Memory B cell (primary cell): ENCODE data around the gene STXBP6.

ENCODE experiments used
- ATAC-seq: fragments of 150-1000 bp; cut with Tn5 transposase; 2 replicates; pipeline ENCODE4 v1.10.0; 2021; ENCODE audit warnings: low read depth, mild to moderate bottlenecking, moderate library complexity
- DNase-seq, 2 donors: peaks; one replicate each; pipeline ENCODE4 v3.0.0; 2022; ENCODE audit warnings: low spot score in 2 of 2
- H3K27ac Mint-ChIP-seq: one replicate; pipeline ENCODE4 v1.8.0; 2022; ENCODE audit warnings: mild to moderate bottlenecking, moderate library complexity, mixed read lengths
- H3K27me3 Mint-ChIP-seq: one replicate; pipeline ENCODE4 v1.8.0; 2022; ENCODE audit warnings: mixed read lengths
- H3K36me3 Mint-ChIP-seq: one replicate; pipeline ENCODE4 v1.8.0; 2022; ENCODE audit warnings: mild to moderate bottlenecking, mixed read lengths
- H3K4me1 Mint-ChIP-seq: one replicate; pipeline ENCODE4 v1.8.0; 2022; ENCODE audit warnings: mixed read lengths
- H3K4me3 Mint-ChIP-seq: one replicate; pipeline ENCODE4 v1.8.0; 2022; ENCODE audit warnings: mild to moderate bottlenecking, moderate library complexity, mixed read lengths
- H3K9me3 Mint-ChIP-seq: one replicate; pipeline ENCODE4 v1.8.0; 2022; ENCODE audit warnings: mixed read lengths

The STXBP6 gene

DNA sequence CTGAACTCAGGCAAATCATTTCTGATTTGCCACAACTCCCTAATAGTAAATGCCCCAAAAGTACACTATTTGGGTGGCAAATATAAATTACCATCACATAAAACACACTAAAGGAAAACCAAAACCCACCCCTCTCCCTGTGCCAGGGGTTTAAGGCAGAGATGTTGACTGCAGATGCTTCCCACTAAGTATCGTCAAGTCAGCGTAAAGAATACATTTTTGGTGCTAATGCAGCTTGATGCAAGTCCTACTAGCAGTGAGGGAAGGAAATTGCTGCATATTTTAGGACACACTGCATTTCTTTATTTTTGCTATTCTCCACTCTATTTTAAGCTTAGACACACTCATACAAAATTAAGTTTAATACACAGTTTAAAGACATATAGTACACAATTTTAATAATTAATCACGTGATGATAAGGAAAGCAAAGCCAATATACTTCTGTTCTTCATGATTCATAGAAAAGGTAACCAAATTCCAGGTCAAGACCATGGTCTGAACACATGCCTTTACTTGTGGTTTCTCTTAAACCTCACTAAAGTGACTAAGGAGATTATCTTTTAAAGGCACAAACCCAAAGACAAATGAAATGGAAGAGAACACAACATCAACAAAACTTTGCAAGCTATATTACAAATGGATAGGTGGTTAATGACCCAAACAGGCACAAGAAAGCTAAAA is 162.2 kb downstream of the STXBP6 start:
- peaks cover 8% of the 10 kb centered on the region for H3K27me3 Mint-ChIP-seq
- no peaks in the 10 kb centered on the region for H3K4me1 Mint-ChIP-seq
- H3K4me3 Mint-ChIP-seq, result no peak overlapping the region
- H3K36me3 Mint-ChIP-seq, result no peaks in the 10 kb centered on the region
- DNase-seq (no peak), ATAC-seq (no peak)
- peaks cover 8% of the 10 kb centered on the region for H3K9me3 Mint-ChIP-seq
- H3K27ac Mint-ChIP-seq, result no peak overlapping the region

DNA sequence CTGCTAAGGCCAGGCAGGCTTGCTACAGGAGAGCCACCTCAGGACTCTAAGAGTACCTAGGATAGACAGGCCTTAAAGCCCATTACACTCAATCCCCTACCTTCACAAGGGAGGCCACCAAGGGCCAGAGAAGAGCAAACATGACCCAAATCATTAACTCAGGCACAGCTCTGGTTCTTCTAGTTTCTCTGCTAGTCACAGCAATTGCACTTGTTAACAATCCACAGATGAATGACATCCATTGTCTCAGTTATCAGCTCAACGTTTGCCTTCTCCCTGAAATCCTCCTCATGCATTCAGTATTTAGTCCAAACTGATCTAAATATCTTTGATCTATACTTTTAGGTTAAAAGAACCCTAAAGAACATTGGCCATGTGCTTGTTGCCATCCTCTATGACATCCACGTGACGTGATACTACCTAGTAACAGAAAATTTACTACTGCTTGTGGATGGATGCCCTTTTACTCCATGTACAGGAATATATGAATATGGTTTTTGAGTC is 164.5 kb downstream of the STXBP6 start:
- H3K4me3 Mint-ChIP-seq, result no peak overlapping the region
- no peak for DNase-seq
- peaks cover 10% of the 10 kb centered on the region for H3K27me3 Mint-ChIP-seq
- H3K27ac Mint-ChIP-seq, result no peak overlapping the region
- ATAC-seq, result no peak
- H3K4me1 Mint-ChIP-seq, result no peaks in the 10 kb centered on the region
- no peaks in the 10 kb centered on the region for H3K36me3 Mint-ChIP-seq
- H3K9me3 Mint-ChIP-seq, result peaks cover 5% of the 10 kb centered on the region

DNA sequence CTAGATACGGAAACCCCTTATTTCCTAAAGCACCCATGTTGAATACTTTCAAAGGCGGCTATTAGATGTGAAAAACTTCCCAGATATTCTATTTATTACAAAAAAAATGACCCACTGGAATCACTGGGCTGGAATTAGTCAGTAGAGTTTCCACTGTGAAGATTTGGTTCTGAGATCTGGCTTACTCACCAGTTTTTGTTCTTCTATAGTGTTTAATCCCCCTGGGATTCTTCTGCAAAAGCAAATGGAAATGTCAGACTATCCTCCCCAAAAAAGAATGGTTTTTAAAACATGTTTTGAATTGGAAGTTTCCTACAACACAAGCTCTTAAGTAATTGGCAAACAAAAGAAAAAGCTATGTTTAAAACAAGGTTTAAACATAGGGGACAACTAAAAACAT is 166.4 kb downstream of the STXBP6 start:
- Mint-ChIP-seq H3K27ac (no peak overlapping the region), H3K27me3 (peaks cover 8% of the 10 kb centered on the region), H3K36me3 (no peaks in the 10 kb centered on the region), H3K4me1 (no peaks in the 10 kb centered on the region), H3K4me3 (no peak overlapping the region), H3K9me3 (no peaks in the 10 kb centered on the region)
- no peak for ATAC-seq
- DNase-seq, result no peak

DNA sequence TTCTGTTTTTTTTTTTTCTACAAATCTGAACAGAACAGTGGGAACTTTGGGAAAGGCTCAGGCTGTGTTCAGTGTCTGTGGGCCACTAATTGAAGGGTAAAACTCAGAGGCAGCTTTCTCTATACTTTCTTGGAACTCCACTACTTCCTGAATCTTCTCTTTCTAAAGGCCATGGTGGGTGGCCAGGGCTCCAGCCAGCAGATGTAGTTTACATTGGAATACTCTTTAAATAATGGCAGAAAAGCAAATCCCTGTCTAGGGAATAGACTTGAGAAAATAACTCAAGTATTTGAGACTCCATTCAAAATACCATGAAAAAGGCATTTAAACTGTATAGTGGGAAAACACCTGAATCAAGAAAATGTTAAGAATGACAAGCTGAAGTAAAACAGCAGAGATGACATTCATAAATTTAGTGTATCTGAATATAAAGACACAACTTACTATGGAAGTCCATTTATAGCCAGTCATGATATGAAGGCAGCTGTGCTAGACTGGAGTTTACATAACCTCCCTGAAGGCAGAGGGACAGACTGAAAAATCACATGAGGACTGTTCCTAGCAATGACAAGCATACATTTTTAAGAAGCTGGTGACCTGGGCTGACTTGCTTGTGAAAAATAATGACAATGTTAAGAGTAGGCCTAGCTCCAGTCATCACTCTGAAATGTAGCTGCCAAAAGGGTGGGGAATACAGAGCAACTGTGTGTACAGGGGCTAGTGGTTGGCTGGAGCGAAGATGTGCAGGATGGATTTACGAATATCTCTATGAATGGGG is 168.6 kb downstream of the STXBP6 start:
- no peak for DNase-seq
- peaks cover 6% of the 10 kb centered on the region for H3K27me3 Mint-ChIP-seq
- H3K36me3 Mint-ChIP-seq, result no peaks in the 10 kb centered on the region
- H3K4me1 Mint-ChIP-seq, result peaks cover 2% of the 10 kb centered on the region
- no peaks in the 10 kb centered on the region for H3K9me3 Mint-ChIP-seq
- no peak overlapping the region for H3K4me3 Mint-ChIP-seq
- no peak for ATAC-seq
- no peak overlapping the region for H3K27ac Mint-ChIP-seq

DNA sequence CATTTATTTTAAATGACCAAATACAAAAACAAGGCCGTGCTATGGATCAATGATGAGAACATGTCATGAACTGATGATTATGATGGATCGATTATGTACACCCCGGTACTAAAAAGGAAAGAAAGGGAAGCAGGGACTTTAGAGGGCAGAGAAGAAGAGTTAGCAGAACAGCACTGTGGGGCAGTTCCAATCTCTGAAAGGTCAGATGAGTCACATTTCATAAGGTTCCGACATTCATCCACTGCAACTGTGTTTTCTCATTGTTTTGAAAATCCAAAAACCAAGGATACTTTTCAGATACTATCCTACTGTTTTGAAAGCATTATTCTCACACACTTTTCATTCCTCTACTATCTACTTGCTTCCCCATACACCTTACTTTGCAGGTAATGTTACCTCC is 169.3 kb downstream of the STXBP6 start:
- no peak for DNase-seq
- Mint-ChIP-seq H3K9me3 (no peaks in the 10 kb centered on the region), H3K27ac (no peak overlapping the region), H3K27me3 (peaks cover 6% of the 10 kb centered on the region), H3K4me1 (peaks cover 2% of the 10 kb centered on the region), H3K4me3 (no peak overlapping the region), H3K36me3 (no peaks in the 10 kb centered on the region)
- ATAC-seq, result no peak

DNA sequence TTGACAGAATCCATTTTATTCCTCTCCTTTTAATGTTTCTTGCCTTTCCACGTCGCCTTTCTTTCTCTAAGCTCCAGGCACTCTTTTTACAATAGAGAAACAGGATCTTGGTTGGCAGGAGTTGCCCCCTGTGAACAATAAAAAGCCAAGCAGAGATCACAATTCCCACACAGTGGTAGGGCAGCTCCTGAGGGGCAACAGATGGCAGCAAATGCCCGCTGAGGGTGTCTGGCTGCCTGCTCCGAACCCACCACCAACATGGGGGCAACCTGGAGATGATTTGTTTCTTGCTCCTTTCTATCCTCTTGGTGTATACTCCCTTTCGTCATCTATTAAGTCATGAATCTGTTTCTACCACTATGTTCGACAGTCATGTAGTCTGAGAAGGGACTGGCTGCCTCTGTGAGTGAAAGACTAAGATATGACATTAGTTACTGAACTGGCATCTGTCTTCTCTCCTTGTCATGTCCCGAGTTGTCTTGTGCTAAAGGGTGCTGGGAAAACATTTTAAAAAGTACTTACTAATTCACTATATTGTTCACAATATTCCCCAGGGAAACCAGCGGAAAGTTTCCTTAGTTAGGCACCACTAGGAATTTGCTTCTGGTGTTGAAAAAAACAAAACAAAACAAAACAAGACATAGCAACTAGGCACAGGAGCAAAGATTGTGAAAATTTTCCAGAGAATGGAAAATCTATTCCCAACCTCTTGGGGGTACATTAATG is 170.1 kb downstream of the STXBP6 start:
- H3K27ac Mint-ChIP-seq, result no peak overlapping the region
- no peaks in the 10 kb centered on the region for H3K9me3 Mint-ChIP-seq
- H3K4me3 Mint-ChIP-seq, result no peak overlapping the region
- peaks cover 7% of the 10 kb centered on the region for H3K27me3 Mint-ChIP-seq
- H3K36me3 Mint-ChIP-seq, result no peaks in the 10 kb centered on the region
- ATAC-seq (no peak), DNase-seq (no peak)
- H3K4me1 Mint-ChIP-seq, result peaks cover 2% of the 10 kb centered on the region

DNA sequence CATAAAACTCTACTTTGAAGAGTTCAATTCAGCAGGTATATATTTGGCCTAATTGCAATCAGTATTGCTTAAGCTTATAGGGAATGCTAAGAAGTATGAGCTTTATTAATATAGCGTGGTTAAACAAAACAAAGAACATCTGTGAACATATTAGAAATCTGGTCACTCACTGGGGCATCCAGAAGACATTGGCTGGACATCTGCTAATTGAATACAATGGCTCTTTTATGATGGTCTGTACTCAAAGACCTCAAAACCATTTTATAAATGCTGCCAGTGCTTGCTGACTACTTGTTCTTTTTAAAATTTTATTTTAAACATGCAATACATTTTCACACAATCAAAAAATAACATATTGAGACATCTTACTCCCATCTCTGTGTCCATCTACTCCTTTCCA is 173.0 kb downstream of the STXBP6 start:
- Mint-ChIP-seq H3K27ac (no peak overlapping the region), H3K27me3 (peaks cover 10% of the 10 kb centered on the region), H3K9me3 (no peaks in the 10 kb centered on the region), H3K36me3 (no peaks in the 10 kb centered on the region), H3K4me3 (no peak overlapping the region), H3K4me1 (peaks cover 2% of the 10 kb centered on the region)
- no peak for ATAC-seq
- no peak for DNase-seq

DNA sequence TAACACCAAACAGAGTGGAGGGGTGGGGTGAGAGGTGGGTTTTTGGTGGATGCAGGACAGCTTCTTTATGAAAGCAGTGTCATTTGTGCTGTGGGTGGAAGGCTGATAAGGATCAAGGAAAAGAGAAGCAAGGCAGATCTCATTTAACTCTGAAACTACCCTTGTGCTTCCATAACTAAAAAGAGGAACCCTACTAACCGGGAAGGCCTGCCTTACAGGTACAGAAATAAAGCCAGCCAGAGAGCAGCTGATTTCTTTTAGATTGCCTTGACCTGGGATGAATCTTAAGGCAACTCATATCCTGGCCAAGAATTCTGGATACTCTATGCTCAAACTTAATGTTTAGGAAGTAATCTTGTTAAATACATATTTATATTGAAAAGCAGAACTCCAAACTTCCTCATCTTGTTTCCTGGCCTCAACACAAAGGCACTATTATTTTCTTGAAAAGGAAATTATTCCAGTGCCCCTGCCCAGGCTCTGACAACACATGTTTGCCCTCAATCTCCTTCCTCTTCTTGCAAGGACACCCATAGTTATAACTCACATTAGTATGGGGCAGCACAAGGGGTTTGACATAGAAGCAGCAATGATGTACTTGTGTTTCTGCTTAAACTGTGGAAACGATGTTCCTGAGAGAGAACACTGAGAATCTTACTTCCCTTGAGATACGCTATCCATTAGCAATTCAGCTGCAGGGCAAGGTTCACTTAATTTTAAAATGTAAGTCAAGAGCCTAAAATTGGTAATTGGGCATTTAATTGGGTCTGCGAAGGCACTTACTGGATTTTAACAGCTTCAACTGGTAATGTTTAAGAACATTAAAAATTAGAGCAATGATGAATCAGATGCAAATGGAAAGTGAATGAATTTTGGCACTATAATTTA is 173.7 kb downstream of the STXBP6 start:
- Mint-ChIP-seq H3K9me3 (no peaks in the 10 kb centered on the region), H3K4me1 (peaks cover 2% of the 10 kb centered on the region), H3K4me3 (no peak overlapping the region), H3K27me3 (peaks cover 8% of the 10 kb centered on the region), H3K36me3 (no peaks in the 10 kb centered on the region), H3K27ac (no peak overlapping the region)
- ATAC-seq (no peak), DNase-seq (no peak)

DNA sequence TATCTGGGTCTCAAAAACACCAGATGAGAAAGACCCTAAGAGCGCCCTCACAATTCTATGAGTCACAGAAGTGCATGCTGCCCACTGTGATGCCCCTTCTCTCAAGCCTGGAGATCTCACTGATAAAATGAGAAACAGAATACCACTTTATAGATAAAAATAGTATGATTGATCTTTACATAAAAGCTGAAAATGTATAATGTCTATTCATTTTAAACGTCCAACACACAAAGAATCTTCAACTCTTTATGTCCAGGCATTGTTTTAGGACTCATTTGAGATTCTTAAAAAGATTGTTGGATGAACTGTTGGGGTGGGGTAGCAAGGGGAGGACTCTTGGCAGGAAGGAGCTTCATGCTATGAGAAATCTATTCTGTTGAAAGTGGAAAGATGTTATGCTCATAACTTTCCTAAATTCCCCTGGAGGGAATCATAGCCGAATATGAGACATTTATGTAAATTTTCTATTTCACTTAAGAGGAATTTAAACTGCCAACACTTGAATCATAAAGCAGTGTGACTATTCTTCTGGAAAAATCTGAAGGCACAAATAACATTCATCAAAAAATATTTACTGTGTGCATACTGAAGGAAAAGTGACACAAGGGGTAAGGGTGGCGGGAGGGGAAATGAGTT is 174.6 kb downstream of the STXBP6 start:
- Mint-ChIP-seq H3K9me3 (no peaks in the 10 kb centered on the region), H3K27ac (no peak overlapping the region), H3K4me1 (peaks cover 2% of the 10 kb centered on the region), H3K36me3 (no peaks in the 10 kb centered on the region), H3K4me3 (no peak overlapping the region), H3K27me3 (peaks cover 6% of the 10 kb centered on the region)
- DNase-seq (no peak), ATAC-seq (no peak)

DNA sequence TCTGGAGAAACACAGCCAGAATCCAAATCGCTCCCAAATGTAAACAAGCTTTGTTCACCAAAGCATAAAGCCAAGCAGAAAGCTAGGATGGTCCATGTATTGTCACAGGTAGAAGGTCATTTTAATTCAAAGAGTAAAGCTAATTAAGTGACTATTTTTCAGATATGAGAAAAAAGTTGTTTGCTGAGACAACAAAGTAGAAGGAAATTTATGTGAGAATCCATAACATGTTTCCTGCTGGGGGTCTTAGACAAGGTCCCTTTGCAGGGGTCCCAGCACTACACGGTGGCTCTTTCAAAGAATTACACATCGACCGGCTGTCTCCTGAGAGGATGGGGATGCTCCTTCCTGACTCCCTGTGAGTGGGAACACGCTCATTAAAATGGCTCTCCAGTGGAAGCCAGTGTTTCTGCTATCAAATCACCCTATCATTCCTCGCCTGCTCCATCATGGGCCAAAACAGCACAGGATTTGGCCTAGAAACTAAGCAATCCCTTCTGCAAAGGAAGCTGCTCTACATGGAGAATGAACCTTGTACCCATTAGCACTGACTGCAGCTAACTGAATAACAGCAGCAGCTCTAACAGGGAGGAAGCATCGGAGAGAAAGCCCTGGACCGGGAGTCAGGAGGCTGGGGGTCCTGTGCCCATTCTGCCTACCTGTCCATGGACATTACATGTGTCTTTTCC is 175.3 kb downstream of the STXBP6 start:
- Mint-ChIP-seq H3K4me3 (no peak overlapping the region), H3K36me3 (no peaks in the 10 kb centered on the region), H3K9me3 (no peaks in the 10 kb centered on the region), H3K27me3 (peaks cover 5% of the 10 kb centered on the region), H3K4me1 (peaks cover 2% of the 10 kb centered on the region), H3K27ac (no peak overlapping the region)
- ATAC-seq (no peak), DNase-seq (no peak)

DNA sequence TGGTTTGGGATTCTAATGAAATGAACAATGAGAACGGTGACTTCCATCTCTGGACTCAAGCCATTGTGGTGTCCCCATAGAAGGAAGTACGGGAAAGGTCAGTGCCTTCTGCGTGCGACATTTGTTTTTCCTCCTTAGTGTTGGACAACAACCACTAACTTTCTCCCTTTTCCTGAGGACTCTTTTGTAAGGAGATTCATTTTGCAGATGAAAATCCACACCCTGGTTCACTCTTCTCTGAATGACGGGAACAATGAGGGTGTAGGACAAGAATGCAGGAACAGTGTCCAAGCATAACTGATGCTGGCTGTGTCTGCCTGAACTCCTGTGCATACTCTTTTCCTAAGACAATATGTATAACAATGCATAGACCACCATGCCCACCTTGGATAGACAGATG is 176.4 kb downstream of the STXBP6 start:
- Mint-ChIP-seq H3K36me3 (no peaks in the 10 kb centered on the region), H3K27me3 (peaks cover 6% of the 10 kb centered on the region), H3K4me3 (no peak overlapping the region), H3K4me1 (peaks cover 2% of the 10 kb centered on the region), H3K27ac (no peak overlapping the region), H3K9me3 (no peaks in the 10 kb centered on the region)
- ATAC-seq (no peak), DNase-seq (no peak)

DNA sequence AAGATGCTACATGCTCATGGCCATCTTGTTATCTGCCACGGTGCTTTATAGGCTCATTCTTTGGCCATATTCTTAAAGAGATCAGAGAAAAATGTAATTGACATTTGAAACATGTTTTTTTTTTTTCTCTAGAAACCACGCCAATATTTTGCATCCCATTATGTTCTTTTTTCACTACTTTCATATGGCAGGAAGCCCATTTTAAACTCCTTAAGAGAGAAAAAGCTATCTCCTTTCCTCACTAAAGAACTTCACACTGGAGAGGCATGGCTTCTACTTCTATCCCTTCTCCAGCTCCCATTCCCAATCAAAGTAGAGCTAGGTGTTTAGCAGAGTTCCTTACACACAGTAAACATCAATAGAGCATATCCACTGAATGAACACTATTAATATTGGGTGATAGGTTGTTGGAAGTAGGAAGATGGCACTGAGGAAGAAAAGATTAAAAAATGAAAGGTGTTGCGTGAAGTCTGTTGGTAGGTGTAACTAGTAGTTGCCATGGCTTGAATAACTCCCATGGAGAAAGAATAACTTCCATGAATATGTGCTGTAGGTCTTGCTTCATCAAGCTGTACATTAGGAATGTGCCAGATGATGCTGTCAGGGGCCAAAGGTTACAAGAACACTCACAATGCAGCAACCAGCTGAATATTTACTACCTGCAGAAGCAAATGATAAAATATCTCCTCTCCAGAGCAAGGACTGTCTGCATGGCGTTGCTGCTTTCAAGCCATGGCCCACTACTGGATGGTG is 178.8 kb downstream of the STXBP6 start:
- Mint-ChIP-seq H3K4me3 (no peak overlapping the region), H3K9me3 (peaks cover 3% of the 10 kb centered on the region), H3K27me3 (peaks cover 6% of the 10 kb centered on the region), H3K4me1 (no peaks in the 10 kb centered on the region), H3K36me3 (peaks cover 2% of the 10 kb centered on the region), H3K27ac (no peak overlapping the region)
- ATAC-seq, result no peak
- no peak for DNase-seq
